CD4-positive, alpha-beta T cell treated with Interleukin-2 at 100 ng/mL for 4 hours (primary cell): Measurements from ENCODE around the gene SLC27A3.

Experiments
- DNase-seq: peaks from one replicate; pipeline ENCODE4 v3.0.0-alpha.2; 2020; ENCODE audit warnings: low spot score

SLC27A3 gene

DNA sequence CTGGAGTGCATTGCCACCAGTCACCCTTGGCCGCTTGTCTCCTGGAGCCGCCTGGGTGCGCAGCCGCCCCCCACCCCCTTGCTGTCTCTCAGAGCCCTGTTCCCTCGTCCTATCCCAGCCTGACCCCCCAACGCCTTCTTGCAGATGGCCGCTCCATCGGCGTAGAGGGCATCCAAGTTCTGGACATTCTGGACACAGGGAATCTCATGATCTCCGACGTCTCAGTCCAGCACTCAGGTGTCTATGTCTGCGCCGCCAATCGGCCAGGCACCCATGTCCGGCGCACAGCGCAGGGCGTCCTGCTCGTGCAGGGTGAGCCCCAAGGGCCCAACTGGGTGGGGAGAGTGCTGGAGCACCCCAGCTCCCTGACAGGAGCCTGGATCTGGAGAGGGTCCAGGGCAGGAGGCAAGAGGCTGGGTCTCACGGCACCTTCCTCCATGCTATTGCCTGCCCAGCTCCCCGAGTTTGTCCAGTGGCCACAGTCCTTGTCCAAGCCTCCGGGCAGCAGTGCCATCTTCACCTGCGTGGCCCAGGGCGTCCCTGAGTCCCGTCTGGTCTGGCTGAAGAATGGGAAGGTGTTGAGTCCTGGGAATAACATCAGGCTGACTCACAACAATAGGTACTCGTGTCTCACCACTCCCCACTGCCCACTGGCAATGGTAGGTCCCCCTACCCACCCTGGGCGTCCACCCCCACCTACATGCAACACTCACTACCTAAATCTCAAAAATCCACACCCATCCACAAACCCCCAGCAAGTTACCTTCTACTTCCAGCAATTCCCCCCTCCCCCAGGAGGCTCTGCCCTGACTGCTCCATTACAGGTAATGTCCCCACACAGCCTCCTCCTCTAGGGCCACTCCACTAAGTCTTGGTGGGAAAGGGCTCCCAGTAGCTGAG is 24.6 kb downstream of the SLC27A3 start:
- no peak for DNase-seq

- DNase-seq: no peak
Measured at GRCh38 chr1:153800516-153800915, 25.3 kb downstream of the SLC27A3 start.

DNA sequence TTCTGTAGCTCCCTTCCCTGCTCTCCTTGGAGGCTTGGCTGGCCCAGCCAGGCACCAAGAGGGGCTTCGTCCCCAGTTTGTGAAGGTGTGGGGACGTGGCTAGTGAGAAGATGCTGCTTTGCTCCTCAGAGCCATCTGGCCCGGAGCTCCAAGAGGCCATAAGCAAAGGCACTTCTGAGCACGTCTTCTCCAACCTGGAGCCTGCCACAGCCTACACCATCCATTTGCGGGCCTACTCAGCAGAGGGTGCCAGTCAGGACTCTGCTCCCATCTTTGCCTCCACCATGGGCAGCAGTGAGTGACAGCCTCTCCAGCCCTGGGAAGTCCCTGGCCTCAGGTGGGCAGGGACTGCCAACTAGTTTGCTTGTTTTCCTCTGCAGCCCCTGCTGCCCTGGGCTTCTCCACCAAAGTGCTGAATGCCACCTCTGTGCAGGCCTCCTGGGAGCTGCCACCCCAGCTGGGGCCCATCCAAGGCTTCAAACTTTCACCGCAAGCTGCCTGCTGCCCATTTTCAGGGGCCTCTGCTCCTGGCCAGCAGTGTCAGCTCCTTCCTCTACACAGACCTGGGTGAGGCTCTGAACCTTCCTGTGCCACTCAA is 25.9 kb downstream of the SLC27A3 start:
- DNase-seq: no peak

DNA sequence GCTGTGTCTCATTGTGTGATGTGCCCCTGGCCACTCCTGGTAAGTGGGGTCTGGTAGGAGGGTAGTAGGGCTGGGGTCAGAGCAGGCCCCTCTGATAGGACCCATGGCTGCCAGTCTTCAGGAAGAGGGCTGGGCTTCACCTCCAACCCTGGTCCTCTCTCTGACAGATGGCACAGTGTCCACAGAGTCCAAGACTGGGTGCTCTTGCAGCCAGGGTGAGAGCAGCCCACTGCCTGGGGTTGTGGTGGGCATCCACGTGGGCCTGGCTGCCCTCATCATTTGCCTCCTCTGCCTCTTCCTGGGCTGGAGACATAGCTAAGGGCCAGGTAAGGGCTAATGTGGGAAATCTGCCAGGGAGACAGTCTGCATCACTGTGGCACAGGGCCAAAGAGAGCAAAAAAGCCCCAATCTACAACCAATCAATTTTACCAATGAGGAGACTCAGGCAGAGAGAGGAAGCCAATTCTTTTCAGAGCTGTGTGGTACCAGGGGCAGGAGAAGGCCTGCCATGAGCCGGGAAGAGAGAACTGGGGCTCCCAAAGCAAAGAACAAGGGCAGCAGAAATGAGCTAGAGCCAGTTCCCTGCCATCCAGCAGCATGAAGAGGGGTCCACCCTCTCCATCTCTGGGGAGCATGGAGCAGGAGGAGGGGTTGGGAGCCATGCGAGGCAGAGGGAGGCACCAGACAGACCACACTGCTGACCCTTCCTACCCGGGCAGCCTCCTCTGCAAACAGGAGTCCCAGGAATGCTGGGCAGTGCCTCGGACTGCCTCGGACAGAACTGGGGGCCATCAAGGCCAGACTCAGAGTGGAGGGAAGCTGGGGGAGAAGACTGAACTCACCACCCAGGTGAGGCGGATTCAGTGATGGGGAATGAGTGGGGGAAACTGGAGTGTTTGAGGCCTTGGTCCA is 26.8 kb downstream of the SLC27A3 start:
- no peak for DNase-seq

DNA sequence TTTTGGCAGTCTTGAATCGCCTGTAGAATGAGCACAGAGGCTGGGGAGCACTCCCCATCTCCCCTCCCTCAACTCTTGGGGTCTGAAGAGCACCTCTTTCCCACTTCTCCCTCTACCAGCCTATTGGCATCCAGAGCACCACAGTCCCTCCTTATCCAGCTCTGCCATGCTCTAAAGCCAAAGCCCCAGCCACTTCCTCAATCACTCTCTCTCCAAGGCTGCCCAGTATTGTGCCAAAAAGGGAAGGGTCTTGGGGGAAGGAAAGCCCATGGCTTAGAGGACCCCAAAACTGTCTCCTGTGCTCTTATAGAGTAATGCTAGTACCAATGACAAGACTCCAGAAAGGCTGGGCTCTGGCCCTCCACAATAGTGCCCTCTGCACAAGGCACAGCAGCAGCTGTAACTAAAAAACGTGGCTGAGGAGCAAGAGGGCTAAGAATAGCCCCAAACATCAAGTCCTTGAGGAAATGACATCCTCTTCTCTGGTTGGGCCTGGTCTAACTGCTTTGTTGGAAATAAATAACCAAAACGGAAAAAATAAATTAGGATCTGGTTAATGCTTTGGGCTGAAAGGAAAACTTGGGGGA is 28.4 kb downstream of the SLC27A3 start:
- DNase-seq: no peak

GRCh38 chr1:153804112-153804511 is 28.9 kb downstream of the SLC27A3 start:
- DNase-seq: no peak

GRCh38 chr1:153805042-153805745 is 30.0 kb downstream of the SLC27A3 start:
- DNase-seq: peak; percentile 90

DNA sequence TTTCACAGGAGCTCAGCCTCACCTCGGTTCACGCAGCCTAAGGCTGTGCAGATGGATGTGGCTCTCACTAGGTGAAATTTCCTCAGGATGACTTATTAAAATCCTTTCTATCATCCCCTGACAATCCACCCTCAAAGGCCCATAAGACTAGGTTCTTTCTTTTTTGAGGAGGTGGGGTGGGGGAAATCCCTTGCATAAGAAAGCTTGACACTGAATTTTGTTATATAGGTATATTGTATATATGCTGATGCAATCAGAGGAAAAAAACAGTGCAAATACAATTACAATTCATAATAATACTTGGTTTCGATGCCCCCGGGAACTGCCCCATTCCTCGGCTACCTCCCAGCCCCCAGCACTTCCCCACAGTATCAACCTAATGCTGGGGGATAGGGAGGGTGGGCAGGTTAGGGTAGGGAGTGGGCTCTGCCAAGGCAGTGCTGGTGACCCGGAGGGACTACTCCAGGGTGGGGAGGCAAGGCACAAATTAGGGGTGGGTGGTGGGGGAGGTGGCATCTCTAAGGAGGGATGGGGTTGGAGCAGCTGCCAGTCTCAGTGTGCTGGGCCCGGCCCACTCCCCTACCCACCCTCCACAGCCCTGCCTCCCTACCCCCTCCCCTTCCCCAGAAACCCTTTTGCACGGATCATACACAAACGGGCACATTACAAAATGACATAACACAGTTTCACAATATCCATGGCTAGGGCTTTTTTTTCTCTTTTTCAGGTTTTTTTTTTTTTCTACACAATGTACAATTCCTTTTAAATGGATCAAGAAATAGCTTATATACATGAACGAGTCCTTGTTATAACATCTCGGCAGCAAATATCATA is 30.9 kb downstream of the SLC27A3 start:
- no peak for DNase-seq

DNA sequence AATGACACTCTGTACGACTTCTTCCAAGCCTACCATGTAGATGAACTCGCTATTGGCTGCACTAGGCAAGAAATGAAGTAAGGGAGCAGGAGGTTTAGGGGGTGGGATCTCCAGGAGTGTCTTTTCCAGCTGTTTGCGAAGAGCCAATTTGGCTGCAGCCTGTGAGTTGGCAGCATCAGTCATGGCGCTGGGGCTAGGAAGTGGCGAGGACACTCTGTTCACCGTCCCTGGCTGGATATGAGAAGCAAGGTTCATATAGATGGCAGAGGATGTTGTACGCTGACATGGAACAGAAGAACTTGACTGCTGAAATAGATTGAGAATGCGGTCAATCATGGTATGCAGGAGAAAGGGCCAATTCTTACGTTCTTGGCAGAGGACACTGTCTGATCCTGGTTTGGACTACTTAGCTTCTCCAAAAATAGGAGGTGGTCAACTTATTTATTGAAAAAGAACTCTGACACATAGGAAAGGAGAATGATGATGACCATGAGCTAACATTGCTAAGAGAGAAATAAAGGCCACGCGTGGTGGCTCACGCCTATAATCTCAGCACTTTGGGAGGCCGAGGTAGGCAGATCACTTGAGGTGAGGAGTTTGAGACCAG is 41.2 kb downstream of the SLC27A3 start:
- no peak for DNase-seq

GRCh38 chr1:153818876-153819275 is 43.7 kb downstream of the SLC27A3 start:
- DNase-seq: no peak

DNA sequence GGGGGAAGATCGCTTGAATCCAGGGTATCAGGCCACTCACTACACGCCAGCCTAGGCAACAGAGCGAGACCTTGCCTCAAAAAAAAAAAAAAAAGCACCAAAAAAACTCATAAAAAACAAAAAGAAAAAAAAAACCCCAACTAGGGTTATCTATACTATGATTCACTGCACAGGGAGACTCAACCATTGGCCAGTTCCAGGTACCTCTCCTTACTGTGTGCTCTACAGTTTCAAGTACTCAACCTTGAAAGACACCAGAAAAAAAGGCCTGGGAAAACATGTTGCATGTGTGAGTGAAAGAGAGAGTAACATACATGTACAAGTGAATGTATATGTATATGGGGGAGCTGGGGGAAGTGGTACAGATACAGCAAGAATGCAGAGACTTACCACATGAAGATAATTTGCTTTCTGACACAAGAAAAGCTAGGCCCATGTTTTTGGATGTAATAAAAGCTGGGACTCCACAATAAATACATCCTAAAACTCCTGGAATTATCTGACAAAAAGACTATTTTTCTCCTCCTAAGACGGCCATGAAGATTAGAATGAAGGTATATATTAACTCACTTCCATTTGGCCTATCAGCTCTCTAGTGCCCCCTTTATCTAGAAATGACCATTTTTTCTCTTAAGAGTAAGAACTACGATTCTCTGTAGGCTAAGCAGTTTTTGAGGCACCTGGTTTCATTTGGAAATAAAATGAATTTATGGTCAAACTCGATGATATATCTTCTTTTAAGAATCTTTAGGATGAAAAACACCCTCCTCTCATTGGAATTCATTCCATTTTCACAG is 52.2 kb downstream of the SLC27A3 start:
- no peak for DNase-seq
